DND-41 (cell line): Measurements from ENCODE around the gene AOPEP.

Experiments
- ATAC-seq: fragments of 200-7000 bp; cut with Tn5 transposase; 3 replicates; pipeline ENCODE4 v1.9.1; 2021; ENCODE audit warnings: low read depth; ENCODE audit not compliant: insufficient read depth
- DNase-seq: peaks from one replicate; pipeline ENCODE4 v3.0.0-alpha.2; 2020
- H2AFZ ChIP-seq: 2 replicates; pipeline ENCODE4 v1.6.0; 2012; ENCODE audit warnings: low read depth, low read length
- H3K27ac ChIP-seq: 2 replicates; pipeline ENCODE4 v1.5.1; 2012; ENCODE audit warnings: low read length, inconsistent platforms
- H3K27me3 ChIP-seq: fragments of 200-600 bp; sonication (generic); 2 replicates; pipeline ENCODE4 v1.6.0; 2012; ENCODE audit warnings: low read length, mild to moderate bottlenecking, inconsistent platforms; ENCODE audit not compliant: insufficient read depth, poor library complexity
- H3K36me3 ChIP-seq: 2 replicates; pipeline ENCODE4 v1.5.1; 2012; ENCODE audit warnings: low read length, inconsistent platforms; ENCODE audit not compliant: insufficient read depth
- H3K4me1 ChIP-seq: 2 replicates; pipeline ENCODE4 v1.5.1; 2012; ENCODE audit warnings: mild to moderate bottlenecking, low read length; ENCODE audit not compliant: insufficient read depth
- H3K4me2 ChIP-seq: 2 replicates; pipeline ENCODE4 v1.6.0; 2012; ENCODE audit warnings: mild to moderate bottlenecking, moderate library complexity, low read length, inconsistent platforms; ENCODE audit not compliant: insufficient read depth
- H3K4me3 ChIP-seq, 2 experiments: fragments of 200-600 bp in 1 of 2; shearing (Covaris generic) in 1 of 2; 2 replicates each; pipeline ENCODE4 v1.5.1; 2012 to 2016; ENCODE audit warnings: inconsistent platforms in 2 of 2, low read length in 2 of 2, mild to moderate bottlenecking in 2 of 2, low read depth in 1 of 2, moderate library complexity in 1 of 2
- H3K79me2 ChIP-seq: 2 replicates; pipeline ENCODE4 v1.6.0; 2012; ENCODE audit warnings: low read length, inconsistent platforms; ENCODE audit not compliant: insufficient read depth
- H3K9ac ChIP-seq: 2 replicates; pipeline ENCODE4 v1.6.0; 2012; ENCODE audit warnings: low read depth, mild to moderate bottlenecking, inconsistent platforms, low read length, moderate library complexity
- H3K9me3 ChIP-seq: 2 replicates; pipeline ENCODE4 v1.5.1; 2012; ENCODE audit warnings: low read length, moderate library complexity, mild to moderate bottlenecking, inconsistent platforms; ENCODE audit not compliant: insufficient read depth, severe bottlenecking
- H4K20me1 ChIP-seq: 2 replicates; pipeline ENCODE4 v1.6.0; 2012; ENCODE audit warnings: low read length; ENCODE audit not compliant: insufficient read depth
- EZH2 ChIP-seq: IDR thresholded peaks from 3 replicates; pipeline ENCODE4 v1.6.1; 2012; ENCODE audit warnings: borderline replicate concordance, low read depth, mild to moderate bottlenecking, moderate library complexity, low read length, inconsistent platforms; ENCODE audit not compliant: severe bottlenecking
- TF ChIP-seq, protein P1 (sequence below): IDR thresholded peaks from 2 replicates; pipeline ENCODE4 v1.5.1; 2012; ENCODE audit warnings: borderline replicate concordance, low read length, moderate library complexity, mild to moderate bottlenecking; ENCODE audit not compliant: poor library complexity, severe bottlenecking; ENCODE audit errors: extremely low read depth

AOPEP gene

DNA sequence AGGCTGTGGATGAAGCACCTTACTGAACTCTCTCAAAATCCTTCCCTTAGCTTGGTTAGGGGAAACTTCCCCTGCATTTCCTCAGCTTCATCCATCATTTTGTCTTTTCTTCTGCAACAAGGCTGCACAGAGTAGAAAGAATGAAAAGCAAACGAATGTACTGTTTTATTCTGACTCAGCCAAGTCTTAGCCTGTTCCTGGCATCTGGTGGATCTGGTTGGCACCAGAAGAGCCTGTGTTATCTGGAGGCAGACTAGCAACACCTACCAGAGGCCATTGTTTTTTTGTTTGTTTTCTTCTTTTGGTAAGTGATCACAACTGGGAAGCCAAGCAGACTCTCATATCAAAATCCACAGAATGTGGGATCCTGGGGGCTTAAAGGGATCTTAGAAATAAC lies 390.3 kb downstream of the AOPEP start:
- H2AFZ ChIP-seq, result no peak overlapping the region
- H3K36me3 ChIP-seq, result peaks cover 3% of the 10 kb centered on the region; the same call in 1 of the 2 replicates
- DNase-seq (no peak), ATAC-seq (no peak)
- H3K27ac ChIP-seq, result no peak overlapping the region
- H3K4me3 ChIP-seq, result no peak overlapping the region
- H3K27me3 ChIP-seq, result no peaks in the 10 kb centered on the region
- no peaks in the 10 kb centered on the region for H4K20me1 ChIP-seq
- TF ChIP-seq, protein P1, sequence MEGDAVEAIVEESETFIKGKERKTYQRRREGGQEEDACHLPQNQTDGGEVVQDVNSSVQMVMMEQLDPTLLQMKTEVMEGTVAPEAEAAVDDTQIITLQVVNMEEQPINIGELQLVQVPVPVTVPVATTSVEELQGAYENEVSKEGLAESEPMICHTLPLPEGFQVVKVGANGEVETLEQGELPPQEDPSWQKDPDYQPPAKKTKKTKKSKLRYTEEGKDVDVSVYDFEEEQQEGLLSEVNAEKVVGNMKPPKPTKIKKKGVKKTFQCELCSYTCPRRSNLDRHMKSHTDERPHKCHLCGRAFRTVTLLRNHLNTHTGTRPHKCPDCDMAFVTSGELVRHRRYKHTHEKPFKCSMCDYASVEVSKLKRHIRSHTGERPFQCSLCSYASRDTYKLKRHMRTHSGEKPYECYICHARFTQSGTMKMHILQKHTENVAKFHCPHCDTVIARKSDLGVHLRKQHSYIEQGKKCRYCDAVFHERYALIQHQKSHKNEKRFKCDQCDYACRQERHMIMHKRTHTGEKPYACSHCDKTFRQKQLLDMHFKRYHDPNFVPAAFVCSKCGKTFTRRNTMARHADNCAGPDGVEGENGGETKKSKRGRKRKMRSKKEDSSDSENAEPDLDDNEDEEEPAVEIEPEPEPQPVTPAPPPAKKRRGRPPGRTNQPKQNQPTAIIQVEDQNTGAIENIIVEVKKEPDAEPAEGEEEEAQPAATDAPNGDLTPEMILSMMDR, result no peak
- no peak for TF ChIP-seq EZH2
- no peaks in the 10 kb centered on the region for H3K79me2 ChIP-seq
- H3K4me2 ChIP-seq, result no peak overlapping the region
- no peaks in the 10 kb centered on the region for H3K9me3 ChIP-seq
- no peak overlapping the region for H3K9ac ChIP-seq
- H3K4me1 ChIP-seq, result no peaks in the 10 kb centered on the region

DNA sequence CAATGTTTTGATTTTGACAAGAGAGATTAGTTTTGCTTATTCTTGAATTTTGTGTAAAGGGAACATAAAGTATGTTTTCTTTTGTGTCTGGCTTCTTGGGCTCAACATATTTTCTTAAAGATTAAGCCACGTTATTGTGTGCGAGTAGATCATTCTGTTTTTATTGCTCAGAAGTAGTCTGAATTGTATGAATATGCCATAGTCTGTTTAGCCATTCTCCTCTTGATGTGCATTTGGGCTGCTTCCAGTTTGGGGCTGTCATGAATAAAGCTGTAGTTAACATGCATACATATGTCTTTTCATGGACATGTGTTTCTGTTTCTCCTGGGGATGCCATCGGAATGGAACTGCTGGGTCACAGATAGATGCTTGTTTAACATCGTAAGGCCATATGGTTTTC lies 392.1 kb downstream of the AOPEP start:
- no peaks in the 10 kb centered on the region for H3K36me3 ChIP-seq
- no peak overlapping the region for H3K27ac ChIP-seq
- H3K79me2 ChIP-seq, result no peaks in the 10 kb centered on the region
- H3K9ac ChIP-seq, result no peak overlapping the region
- H3K4me3 ChIP-seq, result no peak overlapping the region
- no peaks in the 10 kb centered on the region for H4K20me1 ChIP-seq
- no peaks in the 10 kb centered on the region for H3K27me3 ChIP-seq
- no peak for DNase-seq
- no peak overlapping the region for H2AFZ ChIP-seq
- TF ChIP-seq EZH2, result no peak
- no peaks in the 10 kb centered on the region for H3K9me3 ChIP-seq
- H3K4me2 ChIP-seq, result no peak overlapping the region
- no peaks in the 10 kb centered on the region for H3K4me1 ChIP-seq
- ATAC-seq, result no peak

DNA sequence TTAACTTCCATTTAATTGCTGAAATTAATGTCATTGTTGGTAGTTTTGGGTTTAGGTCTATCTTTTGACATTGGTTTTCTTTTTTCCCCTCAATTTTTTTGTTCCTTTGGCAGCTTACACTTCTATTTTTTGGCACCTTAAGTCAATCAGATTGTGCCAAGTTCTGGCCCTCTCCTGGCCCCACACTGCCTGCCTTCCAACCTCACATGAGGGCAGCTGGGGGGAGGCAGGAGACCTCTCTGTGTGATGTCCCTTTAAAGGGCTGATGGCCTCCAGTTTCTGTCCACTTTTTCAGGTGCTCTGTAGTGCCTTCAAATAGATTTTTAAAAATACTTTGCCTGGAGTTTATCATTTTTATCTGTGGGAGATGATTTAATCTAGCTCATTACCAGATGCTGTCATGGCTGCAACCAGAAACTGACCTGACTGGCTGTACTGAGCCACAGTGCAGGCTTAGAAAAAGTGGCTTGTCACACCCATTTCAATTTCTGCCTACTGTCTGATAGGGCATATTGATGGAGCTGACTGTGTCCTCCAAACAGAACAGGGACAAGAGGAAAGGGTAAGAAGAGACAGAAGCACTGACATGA lies 394.4 kb downstream of the AOPEP start:
- no peak for DNase-seq
- H3K4me3 ChIP-seq, result no peak overlapping the region
- no peaks in the 10 kb centered on the region for H3K4me1 ChIP-seq
- no peaks in the 10 kb centered on the region for H3K36me3 ChIP-seq
- H2AFZ ChIP-seq, result no peak overlapping the region
- ATAC-seq, result no peak
- no peaks in the 10 kb centered on the region for H3K9me3 ChIP-seq
- no peaks in the 10 kb centered on the region for H4K20me1 ChIP-seq
- TF ChIP-seq, protein P1, result no peak
- no peak for TF ChIP-seq EZH2
- H3K27me3 ChIP-seq, result no peaks in the 10 kb centered on the region
- H3K27ac ChIP-seq, result no peak overlapping the region
- H3K79me2 ChIP-seq, result no peaks in the 10 kb centered on the region
- H3K9ac ChIP-seq, result no peak overlapping the region
- no peak overlapping the region for H3K4me2 ChIP-seq

DNA sequence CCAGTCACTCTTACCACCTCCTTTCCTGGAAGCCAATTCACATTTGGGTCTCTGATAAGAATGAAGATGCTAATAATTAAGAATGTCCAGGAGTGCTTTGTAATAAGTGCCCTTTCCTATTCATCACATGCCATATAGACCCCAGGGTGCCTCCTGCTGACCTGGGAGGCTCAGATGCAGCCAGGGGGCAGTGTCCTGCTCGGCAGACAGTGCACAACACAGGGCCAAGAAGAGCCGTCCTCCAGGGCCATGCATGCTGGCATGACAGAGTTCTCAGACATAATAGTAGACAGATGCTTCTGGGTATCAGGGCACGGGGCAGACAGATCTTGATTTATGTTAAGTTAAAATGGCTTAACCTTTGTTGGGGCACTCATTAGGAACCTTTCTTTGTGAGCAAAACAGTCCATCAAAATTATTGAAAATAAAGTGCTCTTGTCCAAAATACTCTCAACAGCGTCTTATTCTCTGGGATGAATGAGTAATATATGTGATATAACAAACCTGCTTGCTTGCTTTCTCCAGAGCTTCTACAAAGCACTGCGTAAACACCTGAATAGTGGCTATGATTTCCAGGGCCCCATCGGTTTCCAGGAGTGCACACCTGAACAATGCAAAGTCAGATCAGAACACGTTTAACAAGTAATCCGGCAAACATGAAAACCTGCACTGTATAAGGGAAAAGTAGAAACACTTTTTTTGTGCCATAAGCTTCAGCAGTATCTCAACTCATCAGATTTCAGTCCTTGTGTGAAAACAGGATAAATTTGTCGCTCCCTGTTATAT lies 398.3 kb downstream of the AOPEP start:
- no peak overlapping the region for H3K4me3 ChIP-seq
- H3K36me3 ChIP-seq, result no peaks in the 10 kb centered on the region
- TF ChIP-seq EZH2, result no peak
- TF ChIP-seq, protein P1, result no peak
- no peak overlapping the region for H3K9ac ChIP-seq
- no peaks in the 10 kb centered on the region for H3K9me3 ChIP-seq
- no peak overlapping the region for H3K4me2 ChIP-seq
- no peak for ATAC-seq
- no peak overlapping the region for H2AFZ ChIP-seq
- no peak for DNase-seq
- no peaks in the 10 kb centered on the region for H3K4me1 ChIP-seq
- no peaks in the 10 kb centered on the region for H3K79me2 ChIP-seq
- H3K27ac ChIP-seq, result no peak overlapping the region
- H4K20me1 ChIP-seq, result no peaks in the 10 kb centered on the region
- H3K27me3 ChIP-seq, result no peaks in the 10 kb centered on the region
